GM10248 (cell line): ENCODE data around the gene ACTL8.

Source experiments
- CTCF ChIA-PET: fragments of 300-600 bp; sonication (Branson Sonifier 250); formaldehyde crosslinking; extraction: SDS; loops from one replicate; lab custom pipeline; 2021; ENCODE audit warnings: antibody characterized with exemption; lab: Yijun Ruan, JAX
- POLR2A ChIA-PET: fragments of 350-650 bp; sonication (Branson Sonifier 250); formaldehyde crosslinking; extraction: SDS; loops from one replicate; lab custom pipeline; 2020; ENCODE audit warnings: antibody characterized with exemption; lab: Yijun Ruan, JAX
- DNase-seq: peaks from one replicate; pipeline ENCODE4 v3.0.0; 2012; ENCODE audit errors: extremely low spot score
- TF ChIP-seq, protein P1 (sequence below): IDR thresholded peaks from 2 replicates; pipeline ENCODE4 v1.5.1; 2012; ENCODE audit warnings: mild to moderate bottlenecking, low read depth; ENCODE audit errors: extremely low read depth, missing control alignments, control extremely low read depth

Gene ACTL8

DNA sequence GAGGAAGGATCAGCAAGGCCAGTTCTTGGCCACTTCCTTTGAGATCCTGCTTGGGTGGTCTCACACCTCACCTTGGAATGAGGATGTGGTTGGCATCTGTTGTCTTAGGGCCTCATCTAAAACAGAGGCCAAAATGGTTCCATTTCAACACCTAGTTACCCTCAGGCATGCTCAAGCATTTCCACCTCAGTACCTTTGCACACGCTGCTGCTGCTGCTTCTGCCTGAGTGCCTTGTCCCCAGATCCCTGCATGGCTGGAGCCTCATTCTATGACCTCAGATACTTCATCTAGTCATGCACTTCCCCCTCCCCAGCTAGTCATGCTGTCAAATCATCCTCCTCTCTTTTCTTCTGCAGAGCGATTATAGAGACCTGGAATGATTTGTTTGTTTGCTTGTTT is 86.8 kb downstream of the ACTL8 start:
- ChIA-PET POLR2A (no interaction called here), CTCF (interaction anchor here (1.2 kb wide), 1 partner anchor 20 kb away, joined by 3 read pairs; no protein-coding TSS in a partner anchor)
- DNase-seq, result no peak
- TF ChIP-seq, protein P1, sequence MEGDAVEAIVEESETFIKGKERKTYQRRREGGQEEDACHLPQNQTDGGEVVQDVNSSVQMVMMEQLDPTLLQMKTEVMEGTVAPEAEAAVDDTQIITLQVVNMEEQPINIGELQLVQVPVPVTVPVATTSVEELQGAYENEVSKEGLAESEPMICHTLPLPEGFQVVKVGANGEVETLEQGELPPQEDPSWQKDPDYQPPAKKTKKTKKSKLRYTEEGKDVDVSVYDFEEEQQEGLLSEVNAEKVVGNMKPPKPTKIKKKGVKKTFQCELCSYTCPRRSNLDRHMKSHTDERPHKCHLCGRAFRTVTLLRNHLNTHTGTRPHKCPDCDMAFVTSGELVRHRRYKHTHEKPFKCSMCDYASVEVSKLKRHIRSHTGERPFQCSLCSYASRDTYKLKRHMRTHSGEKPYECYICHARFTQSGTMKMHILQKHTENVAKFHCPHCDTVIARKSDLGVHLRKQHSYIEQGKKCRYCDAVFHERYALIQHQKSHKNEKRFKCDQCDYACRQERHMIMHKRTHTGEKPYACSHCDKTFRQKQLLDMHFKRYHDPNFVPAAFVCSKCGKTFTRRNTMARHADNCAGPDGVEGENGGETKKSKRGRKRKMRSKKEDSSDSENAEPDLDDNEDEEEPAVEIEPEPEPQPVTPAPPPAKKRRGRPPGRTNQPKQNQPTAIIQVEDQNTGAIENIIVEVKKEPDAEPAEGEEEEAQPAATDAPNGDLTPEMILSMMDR, result no peak

DNA sequence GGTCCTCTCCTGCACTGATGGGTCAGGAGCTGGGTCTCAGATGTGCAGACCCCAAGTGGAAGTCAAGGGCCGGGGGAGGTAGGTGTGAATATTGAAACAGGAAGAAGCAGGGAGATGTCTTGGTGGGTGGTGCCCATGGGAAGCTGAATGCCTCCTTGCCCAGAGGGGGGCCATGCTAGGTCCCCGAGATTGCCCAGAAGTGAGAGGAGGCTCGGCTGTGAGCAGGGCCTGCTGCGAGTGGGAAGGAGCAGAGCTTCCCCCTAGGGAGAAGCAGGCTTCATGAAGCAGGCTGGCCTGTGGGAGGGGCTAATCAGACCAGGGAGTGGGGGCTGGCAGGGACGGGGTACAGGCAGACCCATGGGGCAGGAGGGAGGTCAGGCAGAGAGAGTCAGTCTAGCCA is 87.6 kb downstream of the ACTL8 start:
- TF ChIP-seq, protein P1, result no peak
- ChIA-PET CTCF (interaction anchor here (1.2 kb wide), 1 partner anchor 21 kb away, joined by 3 read pairs; no protein-coding TSS in a partner anchor), POLR2A (no interaction called here)
- no peak for DNase-seq

DNA sequence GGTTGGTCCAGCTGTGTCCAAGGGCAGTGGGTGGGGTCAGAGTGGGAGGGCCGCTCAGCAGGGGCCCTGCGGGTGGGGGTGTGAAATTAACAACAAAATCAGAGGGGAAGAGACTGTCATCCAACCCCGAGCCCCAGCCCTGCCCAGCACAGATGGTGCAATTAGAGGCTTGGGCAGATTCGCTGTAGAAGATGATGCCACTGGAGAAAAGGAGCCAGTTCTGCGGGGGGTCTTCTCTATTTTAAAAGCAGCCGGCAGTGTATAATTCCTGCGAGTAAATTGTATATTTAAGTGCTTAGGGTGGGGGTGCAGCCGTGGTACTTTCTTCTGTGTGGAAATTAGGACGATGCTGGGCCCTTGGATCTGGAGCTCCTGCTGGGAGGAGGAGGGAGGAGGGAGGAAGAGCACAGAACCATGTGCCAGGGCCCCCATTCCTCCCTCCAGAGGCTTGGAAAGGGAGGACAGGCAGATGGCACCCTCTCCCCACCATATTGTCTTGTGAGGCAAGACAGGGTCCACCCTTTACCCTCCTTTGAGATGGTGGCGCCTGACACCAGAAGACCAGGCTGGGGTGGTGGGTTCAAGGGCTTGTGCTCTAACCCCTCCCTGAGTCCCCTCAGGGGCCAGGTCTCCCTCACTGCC is 89.2 kb downstream of the ACTL8 start:
- CTCF ChIA-PET, result interaction anchor here (1.2 kb wide), 1 partner anchor 17 kb away, joined by 4 read pairs; no protein-coding TSS in a partner anchor
- TF ChIP-seq, protein P1, result no peak
- DNase-seq, result no peak
- POLR2A ChIA-PET, result no interaction called here

DNA sequence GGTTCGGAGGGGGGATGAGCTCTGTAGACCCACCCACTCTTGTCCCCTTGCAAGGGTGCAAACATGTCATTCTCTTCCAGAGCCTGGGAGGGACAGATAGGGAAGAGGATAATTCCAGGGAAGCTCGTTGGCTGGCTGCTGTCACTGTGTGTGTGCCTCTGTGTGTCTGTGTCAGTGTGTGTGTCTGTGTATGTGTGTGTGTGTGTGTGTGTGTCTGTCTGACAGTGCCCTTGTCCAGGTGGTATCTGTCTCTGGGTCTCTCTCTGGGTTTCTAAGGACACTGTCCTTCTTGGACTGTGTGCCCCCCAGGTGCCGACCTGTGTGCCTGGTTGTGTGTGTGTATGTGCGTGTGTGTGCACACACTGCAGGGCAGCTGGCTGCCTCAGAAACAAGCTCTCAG is 90.5 kb downstream of the ACTL8 start:
- ChIA-PET POLR2A (no interaction called here), CTCF (interaction anchor here (1.4 kb wide), 1 partner anchor 12 kb away, joined by 3 read pairs; no protein-coding TSS in a partner anchor)

GRCh38 chr1:17846341-17846740 is 91.2 kb downstream of the ACTL8 start:
- CTCF ChIA-PET, result interaction anchor here (1.4 kb wide), 1 partner anchor 13 kb away, joined by 3 read pairs; no protein-coding TSS in a partner anchor
- no peak for DNase-seq
- POLR2A ChIA-PET, result no interaction called here
- TF ChIP-seq, protein P1, result no peak

More for the DNA sequence above, 90.5 kb downstream of the ACTL8 start:
- DNase-seq, result no peak
- TF ChIP-seq, protein P1, result no peak

- TF ChIP-seq, protein P1, result no peak
- no peak for DNase-seq
- ChIA-PET POLR2A (no interaction called here), CTCF (no interaction called here)
Measured at GRCh38 chr1:17847111-17847510, 92.0 kb downstream of the ACTL8 start.
